Smooth muscle cell (in vitro differentiated cells): ENCODE results near the gene FADS3. TPM values are rescaled to one million over a fixed set of nuclear protein-coding genes. Genes with fewer than 3 reads are reported as not detected.

ENCODE experiments used
- DNase-seq: peaks from one replicate; lab custom pipeline; 2025; ENCODE audit not compliant: unreplicated experiment; lab: John Stamatoyannopoulos, UW
- H2AFZ ChIP-seq: fragments of 200-600 bp; sonication (generic); 2 replicates; pipeline ENCODE4 v1.6.0; 2016; ENCODE audit warnings: antibody characterized with exemption, low read depth, mild to moderate bottlenecking
- H3F3A ChIP-seq: fragments of 200-600 bp; sonication (generic); 2 replicates; pipeline ENCODE4 v1.6.0; 2017; ENCODE audit warnings: antibody characterized with exemption, low read depth
- H3K27ac ChIP-seq: fragments of 200-600 bp; sonication (generic); 2 replicates; pipeline ENCODE4 v1.5.1; 2016; ENCODE audit warnings: low read depth, mild to moderate bottlenecking
- H3K27me3 ChIP-seq: fragments of 200-600 bp; sonication (generic); 2 replicates; pipeline ENCODE4 v1.6.1; 2016; ENCODE audit warnings: low read depth, mild to moderate bottlenecking
- H3K36me3 ChIP-seq: fragments of 200-600 bp; sonication (generic); 2 replicates; pipeline ENCODE4 v1.5.1; 2016; ENCODE audit warnings: low read depth
- H3K4me1 ChIP-seq: fragments of 200-600 bp; sonication (generic); 2 replicates; pipeline ENCODE4 v1.5.1; 2016; ENCODE audit warnings: low read depth
- H3K4me2 ChIP-seq: fragments of 200-600 bp; sonication (generic); 2 replicates; pipeline ENCODE4 v1.6.0; 2016; ENCODE audit warnings: mild to moderate bottlenecking
- H3K4me3 ChIP-seq: fragments of 200-600 bp; sonication (generic); 2 replicates; pipeline ENCODE4 v1.5.1; 2016; ENCODE audit warnings: mild to moderate bottlenecking
- H3K79me2 ChIP-seq: fragments of 200-600 bp; sonication (generic); 2 replicates; pipeline ENCODE4 v1.6.0; 2016; ENCODE audit warnings: low read depth, mild to moderate bottlenecking
- H3K9ac ChIP-seq: fragments of 200-600 bp; sonication (generic); 2 replicates; pipeline ENCODE4 v1.6.0; 2016; ENCODE audit warnings: low read depth
- H3K9me3 ChIP-seq: fragments of 200-600 bp; sonication (generic); replicated peaks from 2 replicates; pipeline ENCODE4 v1.5.1; 2016; ENCODE audit warnings: low read depth
- H4K20me1 ChIP-seq: fragments of 200-600 bp; sonication (generic); 2 replicates; pipeline ENCODE4 v1.6.0; 2016; ENCODE audit warnings: low read depth
- CTCF ChIP-seq: fragments of 200-600 bp; sonication (generic); IDR thresholded peaks from 2 replicates; pipeline ENCODE4 v1.5.1; 2017; ENCODE audit warnings: borderline replicate concordance, mild to moderate bottlenecking, antibody characterized with exemption; ENCODE audit not compliant: insufficient read depth, poor library complexity, severe bottlenecking
- WGBS: methylation state at CpG from one replicate; pipeline ENCODE4 v1.1.7; 2016; ENCODE audit warnings: low lambda C conversion rate; 5-methylcytosine and 5-hydroxymethylcytosine counted together
- polyA plus RNA-seq: library from polyadenylated mRNA; unstranded; fragments of >200 nt; fragmentation: Nextera tagmentation; extraction: Ambion mirVana; gene quantifications from 2 replicates; pipeline ENCODE4 v1.2.1, GENCODE V29; 2016
- total RNA-seq: library from RNA; depleted of rRNA; stranded (reverse); fragments of >200 nt; gene quantifications from 2 replicates; pipeline ENCODE4 v1.2.3, GENCODE V29; 2014

FADS3 gene
- total and polyA plus RNA-seq, 2 experiments from 2014 or later, result 8.9 to 13.8 TPM

DNA sequence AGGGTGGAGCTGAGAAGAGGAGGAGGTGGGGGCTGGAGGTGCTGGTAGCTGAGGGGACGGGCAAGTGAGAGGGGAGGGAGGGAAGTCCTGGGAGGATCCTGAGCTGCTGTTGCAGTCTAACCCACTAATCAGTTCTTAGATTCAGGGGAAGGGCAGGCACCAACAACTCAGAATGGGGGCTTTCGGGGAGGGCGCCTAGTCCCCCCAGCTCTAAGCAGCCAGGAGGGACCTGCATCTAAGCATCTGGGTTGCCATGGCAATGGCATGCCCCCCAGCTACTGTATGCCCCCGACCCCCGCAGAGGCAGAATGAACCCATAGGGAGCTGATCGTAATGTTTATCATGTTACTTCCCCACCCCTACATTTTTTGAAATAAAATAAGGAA lies 24.4 kb downstream of the FADS3 start:
- no peak for TF ChIP-seq CTCF
- H3K27ac ChIP-seq, result no peak overlapping the region
- H4K20me1 ChIP-seq, result peaks cover under 1% of the 10 kb centered on the region
- H3K4me1 ChIP-seq, result peaks cover 12% of the 10 kb centered on the region
- DNase-seq, result no peak
- no peak overlapping the region for H2AFZ ChIP-seq
- no peak overlapping the region for H3K9ac ChIP-seq
- peaks cover 12% of the 10 kb centered on the region for H3F3A ChIP-seq
- H3K4me2 ChIP-seq, result no peak overlapping the region
- WGBS, result 98% methylated on average over 5 of the region's 6 CpGs
- H3K79me2 ChIP-seq, result no peaks in the 10 kb centered on the region
- H3K4me3 ChIP-seq, result no peak overlapping the region
- H3K27me3 ChIP-seq, result no peaks in the 10 kb centered on the region
- H3K9me3 ChIP-seq, result no peaks in the 10 kb centered on the region
- no peaks in the 10 kb centered on the region for H3K36me3 ChIP-seq

DNA sequence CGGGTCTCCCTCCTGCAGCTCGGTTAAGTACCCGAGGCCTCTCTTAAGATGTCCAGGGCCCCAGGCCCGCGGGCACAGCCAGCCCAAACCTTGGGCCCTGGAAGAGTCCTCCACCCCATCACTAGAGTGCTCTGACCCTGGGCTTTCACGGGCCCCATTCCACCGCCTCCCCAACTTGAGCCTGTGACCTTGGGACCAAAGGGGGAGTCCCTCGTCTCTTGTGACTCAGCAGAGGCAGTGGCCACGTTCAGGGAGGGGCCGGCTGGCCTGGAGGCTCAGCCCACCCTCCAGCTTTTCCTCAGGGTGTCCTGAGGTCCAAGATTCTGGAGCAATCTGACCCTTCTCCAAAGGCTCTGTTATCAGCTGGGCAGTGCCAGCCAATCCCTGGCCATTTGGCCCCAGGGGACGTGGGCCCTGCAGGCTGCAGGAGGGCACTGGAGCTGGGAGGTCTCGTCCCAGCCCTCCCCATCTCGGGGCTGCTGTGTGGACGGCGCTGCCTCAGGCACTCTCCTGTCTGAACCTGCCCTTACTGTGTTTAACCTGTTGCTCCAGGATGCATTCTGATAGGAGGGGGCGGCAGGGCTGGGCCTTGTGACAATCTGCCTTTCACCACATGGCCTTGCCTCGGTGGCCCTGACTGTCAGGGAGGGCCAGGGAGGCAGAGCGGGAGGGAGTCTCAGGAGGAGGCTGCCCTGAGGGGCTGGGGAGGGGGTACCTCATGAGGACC lies 25.0 kb downstream of the FADS3 start:
- no peaks in the 10 kb centered on the region for H3K79me2 ChIP-seq
- H3K4me2 ChIP-seq, result no peak overlapping the region
- H3K9ac ChIP-seq, result no peak overlapping the region
- peaks cover 12% of the 10 kb centered on the region for H3F3A ChIP-seq
- no peak overlapping the region for H3K4me3 ChIP-seq
- no peaks in the 10 kb centered on the region for H3K36me3 ChIP-seq
- H2AFZ ChIP-seq, result no peak overlapping the region
- peaks cover 6% of the 10 kb centered on the region for H4K20me1 ChIP-seq
- no peaks in the 10 kb centered on the region for H3K27me3 ChIP-seq
- H3K9me3 ChIP-seq, result no peaks in the 10 kb centered on the region
- no peak for TF ChIP-seq CTCF
- H3K4me1 ChIP-seq, result peaks cover 10% of the 10 kb centered on the region
- DNase-seq, result no peak
- no peak overlapping the region for H3K27ac ChIP-seq
- 84% methylated on average over 18 of the region's 18 CpGs for WGBS

- Histone ChIP-seq H3K79me2 (no peaks in the 10 kb centered on the region), H3F3A (peaks cover 12% of the 10 kb centered on the region), H2AFZ (no peak overlapping the region), H3K36me3 (peaks cover 5% of the 10 kb centered on the region), H3K27me3 (no peaks in the 10 kb centered on the region), H3K4me3 (no peak overlapping the region), H3K27ac (no peak overlapping the region), H3K9me3 (no peaks in the 10 kb centered on the region), H3K4me2 (no peak overlapping the region), H4K20me1 (peaks cover 9% of the 10 kb centered on the region), H3K4me1 (peaks cover 4% of the 10 kb centered on the region), H3K9ac (no peak overlapping the region)
- TF ChIP-seq CTCF, result no peak
- 98% methylated on average over 20 of the region's 20 CpGs for WGBS
- DNase-seq, result no peak
Observed at GRCh38 chr11:61864814-61865775, 26.2 kb downstream of the FADS3 start.
